Liver (tissue), 9 donors: Measurements from ENCODE around the gene NTM. TPM values are rescaled to one million over a fixed set of nuclear protein-coding genes. Genes with fewer than 3 reads are reported as not detected.

Source experiments
- DNase-seq: peaks from one replicate; pipeline ENCODE4 v3.0.0-alpha.2; 2017; ENCODE audit warnings: low spot score
- H3K27ac ChIP-seq, 2 donors: one replicate each; pipeline ENCODE4 v1.7.0; 2013; ENCODE audit warnings: inconsistent platforms in 2 of 2, low read length in 2 of 2, control low read depth in 1 of 2, low read depth in 1 of 2, mild to moderate bottlenecking in 1 of 2
- H3K27me3 ChIP-seq, 4 donors: one replicate each; pipeline versions ENCODE4 v1.6.1 to v1.7.0; 2013; ENCODE audit warnings: low read length in 3 of 4, inconsistent platforms in 1 of 4, mild to moderate bottlenecking in 1 of 4, moderate library complexity in 1 of 4; ENCODE audit not compliant: control insufficient read depth in 4 of 4, insufficient read depth in 4 of 4
- H3K36me3 ChIP-seq, 4 donors: one replicate each; pipeline versions ENCODE4 v1.6.1 to v1.7.0; 2013; ENCODE audit warnings: low read length in 3 of 4, mild to moderate bottlenecking in 3 of 4, low read depth in 1 of 4, moderate library complexity in 1 of 4; ENCODE audit not compliant: control insufficient read depth in 4 of 4, insufficient read depth in 3 of 4
- H3K4me1 ChIP-seq, 4 donors: one replicate each; pipeline versions ENCODE4 v1.6.1 to v1.7.0; 2013; ENCODE audit warnings: low read length in 3 of 4, mild to moderate bottlenecking in 3 of 4, moderate library complexity in 1 of 4; ENCODE audit not compliant: control insufficient read depth in 4 of 4, insufficient read depth in 4 of 4
- H3K4me3 ChIP-seq, 3 donors: one replicate each; pipeline versions ENCODE4 v1.6.1 to v1.7.0; 2013; ENCODE audit warnings: low read length in 3 of 3, control low read depth in 1 of 3, low read depth in 1 of 3, mild to moderate bottlenecking in 1 of 3
- H3K9ac ChIP-seq, 2 donors: one replicate each; pipeline ENCODE4 v1.7.0; 2013; ENCODE audit warnings: low read length in 2 of 2, mild to moderate bottlenecking in 2 of 2, moderate library complexity in 2 of 2, control low read depth in 1 of 2, low read depth in 1 of 2
- H3K9me3 ChIP-seq, 4 donors: one replicate each; pipeline versions ENCODE4 v1.6.1 to v1.7.0; 2013; ENCODE audit warnings: low read length in 3 of 4; ENCODE audit not compliant: control insufficient read depth in 4 of 4
- CTCF ChIP-seq: fragments of 150-350 bp; IDR thresholded peaks from 2 replicates; pipeline ENCODE4 v1.5.1; 2017; ENCODE audit warnings: improper control_type of control experiment, low read depth, low read length; ENCODE audit not compliant: missing input control
- EGR1 ChIP-seq, 2 donors: IDR thresholded peaks; 2 replicates each; pipeline ENCODE4 v1.6.1; 2016 to 2018; ENCODE audit warnings: antibody characterized with exemption in 2 of 2, low read depth in 2 of 2
- FOXA1 ChIP-seq: IDR thresholded peaks from 2 replicates; pipeline ENCODE4 v1.6.1; 2016; ENCODE audit warnings: antibody characterized with exemption
- FOXA2 ChIP-seq: IDR thresholded peaks from 2 replicates; pipeline ENCODE4 v1.6.1; 2016; ENCODE audit warnings: antibody characterized with exemption
- GABPA ChIP-seq, 2 donors: IDR thresholded peaks in 1 of 2; conservative IDR thresholded peaks in 1 of 2; 2 replicates each; pipeline ENCODE4 v1.6.1; 2016; ENCODE audit warnings: antibody characterized with exemption in 2 of 2, mild to moderate bottlenecking in 1 of 2, moderate library complexity in 1 of 2
- HNF4A ChIP-seq, 2 donors: conservative IDR thresholded peaks; 2 replicates each; pipeline ENCODE4 v1.6.1; 2016; ENCODE audit warnings: antibody characterized with exemption in 2 of 2, mild to moderate bottlenecking in 2 of 2
- JUND ChIP-seq, 2 donors: IDR thresholded peaks; 2 replicates each; pipeline ENCODE4 v1.6.1; 2016; ENCODE audit warnings: antibody characterized with exemption in 2 of 2
- NR2F2 ChIP-seq: IDR thresholded peaks from 2 replicates; pipeline ENCODE4 v1.6.1; 2016; ENCODE audit warnings: antibody characterized with exemption
- REST ChIP-seq: IDR thresholded peaks from 2 replicates; pipeline ENCODE4 v1.6.1; 2016; ENCODE audit warnings: antibody characterized with exemption, mild to moderate bottlenecking
- RXRA ChIP-seq, 2 donors: IDR thresholded peaks; 2 replicates each; pipeline ENCODE4 v1.6.1; 2017 to 2018; ENCODE audit warnings: antibody characterized with exemption in 2 of 2, mild to moderate bottlenecking in 1 of 2
- SP1 ChIP-seq: IDR thresholded peaks from 2 replicates; pipeline ENCODE4 v1.6.1; 2018; ENCODE audit warnings: antibody characterized with exemption, mild to moderate bottlenecking
- YY1 ChIP-seq: IDR thresholded peaks from 2 replicates; pipeline ENCODE4 v1.6.1; 2016; ENCODE audit warnings: antibody characterized with exemption, mild to moderate bottlenecking
- WGBS: extraction: QIAGEN DNeasy Blood & Tissue Kit; methylation state at CpG from one replicate; pipeline ENCODE4 v1.1.7; 2013; 5-methylcytosine and 5-hydroxymethylcytosine counted together
- polyA plus RNA-seq, 2 donors: library from polyadenylated mRNA; stranded (reverse) in 1 of 2; unstranded in 1 of 2; fragments of 200-250 nt in 1 of 2; fragments of >200 nt in 1 of 2; fragmentation: Nextera tagmentation in 1 of 2; extraction: Ambion mirVana in 1 of 2; gene quantifications; one replicate each; pipeline versions ENCODE4 v1.2.1 to v1.2.3, GENCODE V29; 2013 to 2015
- total RNA-seq, 2 donors: library from RNA; depleted of rRNA; stranded (reverse); fragments of >200 nt; gene quantifications; one replicate each; pipeline ENCODE4 v1.2.3, GENCODE V29; 2014
- TF ChIP-seq, protein P1 (sequence below): IDR thresholded peaks from 2 replicates; pipeline ENCODE4 v1.6.1; 2016; ENCODE audit warnings: antibody characterized with exemption
- TF ChIP-seq, protein P2 (sequence below): IDR thresholded peaks from 2 replicates; pipeline ENCODE4 v1.6.1; 2016; ENCODE audit warnings: antibody characterized with exemption
- donor health status: healthy.
- donor health status: healthy.
- donor health status: healthy.
- donor health status: healthy.
- donor health status: healthy.

The NTM gene
- total and polyA plus RNA-seq, 4 donors, result 0.08 to 1.1 (median 0.08) TPM; not detected in 1

DNA sequence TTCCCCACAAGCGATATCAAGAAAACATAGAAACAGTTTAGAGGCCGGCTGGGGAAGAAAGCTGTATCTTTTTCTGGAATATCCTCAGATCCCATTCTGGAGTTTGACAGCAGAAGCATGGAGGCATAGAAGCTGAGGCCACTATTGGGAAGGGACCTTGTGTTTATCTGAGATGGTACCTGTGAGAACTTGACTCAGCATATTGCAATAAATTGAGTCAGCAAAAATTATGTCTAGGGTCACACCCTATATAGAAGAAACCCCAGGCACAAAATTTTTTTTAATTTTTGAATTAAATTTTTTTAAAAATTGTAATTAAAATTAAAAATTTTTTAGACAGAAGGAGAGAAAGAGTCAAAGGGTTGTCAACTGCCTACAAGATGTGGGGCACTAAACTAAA lies 178.7 kb downstream of the NTM start:
- Histone ChIP-seq H3K9ac (no peak overlapping the region), H3K36me3 (no peaks in the 10 kb centered on the region), H3K4me3 (no peak overlapping the region), H3K9me3 (no peaks in the 10 kb centered on the region), H3K27me3 (peaks cover 0 to 6% (median 0%) of the 10 kb centered on the region in 4 donors), H3K4me1 (peaks cover 0 to 7% (median 0%) of the 10 kb centered on the region in 4 donors), H3K27ac (no peak overlapping the region)
- TF ChIP-seq REST (no peak), GABPA (IDR thresholded peaks at IDR 0.05 in 1 of 2, conservative IDR thresholded peaks at IDR 0.05 in 1 of 2) (no peak), YY1 (no peak), NR2F2 (no peak), CTCF (no peak), HNF4A (conservative IDR thresholded peaks at IDR 0.05) (no peak), FOXA2 (no peak), FOXA1 (no peak)
- TF ChIP-seq, protein P1, sequence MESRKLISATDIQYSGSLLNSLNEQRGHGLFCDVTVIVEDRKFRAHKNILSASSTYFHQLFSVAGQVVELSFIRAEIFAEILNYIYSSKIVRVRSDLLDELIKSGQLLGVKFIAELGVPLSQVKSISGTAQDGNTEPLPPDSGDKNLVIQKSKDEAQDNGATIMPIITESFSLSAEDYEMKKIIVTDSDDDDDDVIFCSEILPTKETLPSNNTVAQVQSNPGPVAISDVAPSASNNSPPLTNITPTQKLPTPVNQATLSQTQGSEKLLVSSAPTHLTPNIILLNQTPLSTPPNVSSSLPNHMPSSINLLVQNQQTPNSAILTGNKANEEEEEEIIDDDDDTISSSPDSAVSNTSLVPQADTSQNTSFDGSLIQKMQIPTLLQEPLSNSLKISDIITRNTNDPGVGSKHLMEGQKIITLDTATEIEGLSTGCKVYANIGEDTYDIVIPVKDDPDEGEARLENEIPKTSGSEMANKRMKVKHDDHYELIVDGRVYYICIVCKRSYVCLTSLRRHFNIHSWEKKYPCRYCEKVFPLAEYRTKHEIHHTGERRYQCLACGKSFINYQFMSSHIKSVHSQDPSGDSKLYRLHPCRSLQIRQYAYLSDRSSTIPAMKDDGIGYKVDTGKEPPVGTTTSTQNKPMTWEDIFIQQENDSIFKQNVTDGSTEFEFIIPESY, result no peak
- TF ChIP-seq, protein P2, sequence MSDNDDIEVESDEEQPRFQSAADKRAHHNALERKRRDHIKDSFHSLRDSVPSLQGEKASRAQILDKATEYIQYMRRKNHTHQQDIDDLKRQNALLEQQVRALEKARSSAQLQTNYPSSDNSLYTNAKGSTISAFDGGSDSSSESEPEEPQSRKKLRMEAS, result no peak
- no peak for DNase-seq
- WGBS, result 79% methylated on average over 2 of the region's 2 CpGs

DNA sequence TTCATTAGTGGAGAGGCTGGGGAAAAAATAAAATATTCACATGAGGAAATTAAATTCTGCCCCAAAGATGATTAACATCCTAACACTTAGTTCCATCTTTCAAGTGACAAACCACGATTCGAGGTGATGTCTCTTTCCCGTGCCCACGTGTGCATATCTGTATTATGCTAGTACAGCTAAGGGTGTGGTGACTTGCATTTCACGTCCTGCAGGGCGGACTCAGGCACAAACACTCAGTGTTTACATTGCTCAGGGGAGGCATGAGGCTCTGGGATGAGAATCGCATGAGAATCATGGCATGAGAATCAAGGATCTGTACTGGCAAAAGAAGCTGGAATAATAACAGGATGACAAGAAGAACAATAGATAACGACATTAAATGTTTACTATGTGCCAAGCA lies 179.4 kb downstream of the NTM start:
- WGBS, result 59% methylated on average over 8 of the region's 8 CpGs
- Histone ChIP-seq H3K27ac (no peak overlapping the region), H3K9ac (no peak overlapping the region), H3K4me1 (peaks cover 0 to 7% (median 0%) of the 10 kb centered on the region in 4 donors), H3K36me3 (no peaks in the 10 kb centered on the region), H3K4me3 (no peak overlapping the region), H3K27me3 (peaks cover 0 to 6% (median 0%) of the 10 kb centered on the region in 4 donors), H3K9me3 (no peaks in the 10 kb centered on the region)
- no peak for DNase-seq
- TF ChIP-seq JUND (IDR thresholded peaks at IDR 0.05) (no peak), RXRA (IDR thresholded peaks at IDR 0.05) (no peak), SP1 (no peak), HNF4A (conservative IDR thresholded peaks at IDR 0.05) (no peak), GABPA (IDR thresholded peaks at IDR 0.05 in 1 of 2, conservative IDR thresholded peaks at IDR 0.05 in 1 of 2) (no peak), YY1 (no peak), REST (no peak), EGR1 (IDR thresholded peaks at IDR 0.05; ENCODE audit: low read depth in 2 of 2) (no peak), NR2F2 (no peak), CTCF (no peak), FOXA2 (no peak)
- TF ChIP-seq, protein P1, result no peak
- TF ChIP-seq, protein P2, result no peak
